HUES64 (cell line): ENCODE results near the gene FSTL4.

ENCODE experiments used
- H3K27ac ChIP-seq: 2 replicates; pipeline ENCODE4 v1.7.0; 2013; ENCODE audit warnings: low read depth, low read length, inconsistent platforms
- H3K27me3 ChIP-seq: 2 replicates; pipeline ENCODE4 v1.6.1; 2013; ENCODE audit warnings: mild to moderate bottlenecking, low read length; ENCODE audit not compliant: insufficient read depth
- H3K36me3 ChIP-seq: 2 replicates; pipeline ENCODE4 v1.6.1; 2013; ENCODE audit warnings: mild to moderate bottlenecking, low read length; ENCODE audit not compliant: insufficient read depth
- H3K4me1 ChIP-seq: 2 replicates; pipeline ENCODE4 v1.6.1; 2013; ENCODE audit warnings: mild to moderate bottlenecking, low read length, moderate library complexity; ENCODE audit not compliant: insufficient read depth
- H3K4me3 ChIP-seq: 2 replicates; pipeline ENCODE4 v1.5.1; 2013; ENCODE audit warnings: mild to moderate bottlenecking, low read length, moderate library complexity
- H3K9ac ChIP-seq: 2 replicates; pipeline ENCODE4 v1.6.1; 2013; ENCODE audit warnings: mild to moderate bottlenecking, low read depth, low read length
- H3K9me3 ChIP-seq: 2 replicates; pipeline ENCODE4 v1.6.1; 2013; ENCODE audit warnings: low read depth, low read length; ENCODE audit not compliant: insufficient read depth
- WGBS: fragments of 150-250, 120-280 bp; methylation state at CpG from one replicate; pipeline ENCODE4 v1.1.7; 2013; ENCODE audit warnings: missing lambda C conversion rate; 5-methylcytosine and 5-hydroxymethylcytosine counted together

FSTL4 gene

DNA sequence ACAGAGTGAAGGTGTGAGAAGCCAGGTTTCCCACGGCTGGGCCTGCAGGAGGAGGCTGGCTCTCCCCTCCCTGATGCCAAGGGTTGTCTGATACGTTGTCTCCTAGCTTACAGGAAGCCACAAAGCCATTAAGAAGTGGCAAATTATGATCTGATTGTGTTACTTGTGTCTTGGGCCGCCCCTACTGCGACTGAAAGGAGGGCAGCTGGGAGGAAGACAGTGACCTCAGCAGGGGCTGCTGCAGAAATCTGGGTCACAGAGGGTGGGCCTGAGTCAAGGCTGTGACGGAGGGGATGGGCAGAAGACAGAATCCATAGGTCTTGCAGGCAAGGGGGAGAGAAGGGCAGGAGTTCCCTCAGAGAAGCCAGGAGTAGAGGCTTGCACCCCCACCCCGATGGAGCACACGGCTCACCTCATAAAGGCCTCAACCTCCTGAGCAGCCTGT, 145.0 kb downstream of the FSTL4 start:
- WGBS, result 58% methylated on average over 7 of the region's 7 CpGs
- Histone ChIP-seq H3K27me3 (no peaks in the 10 kb centered on the region), H3K4me3 (no peak overlapping the region), H3K9me3 (no peaks in the 10 kb centered on the region), H3K27ac (no peak overlapping the region), H3K4me1 (0 out of 2 replicates have a peak, but pooled peaks cover 5% of the 10 kb centered on the region), H3K9ac (no peak overlapping the region), H3K36me3 (no peaks in the 10 kb centered on the region)

DNA sequence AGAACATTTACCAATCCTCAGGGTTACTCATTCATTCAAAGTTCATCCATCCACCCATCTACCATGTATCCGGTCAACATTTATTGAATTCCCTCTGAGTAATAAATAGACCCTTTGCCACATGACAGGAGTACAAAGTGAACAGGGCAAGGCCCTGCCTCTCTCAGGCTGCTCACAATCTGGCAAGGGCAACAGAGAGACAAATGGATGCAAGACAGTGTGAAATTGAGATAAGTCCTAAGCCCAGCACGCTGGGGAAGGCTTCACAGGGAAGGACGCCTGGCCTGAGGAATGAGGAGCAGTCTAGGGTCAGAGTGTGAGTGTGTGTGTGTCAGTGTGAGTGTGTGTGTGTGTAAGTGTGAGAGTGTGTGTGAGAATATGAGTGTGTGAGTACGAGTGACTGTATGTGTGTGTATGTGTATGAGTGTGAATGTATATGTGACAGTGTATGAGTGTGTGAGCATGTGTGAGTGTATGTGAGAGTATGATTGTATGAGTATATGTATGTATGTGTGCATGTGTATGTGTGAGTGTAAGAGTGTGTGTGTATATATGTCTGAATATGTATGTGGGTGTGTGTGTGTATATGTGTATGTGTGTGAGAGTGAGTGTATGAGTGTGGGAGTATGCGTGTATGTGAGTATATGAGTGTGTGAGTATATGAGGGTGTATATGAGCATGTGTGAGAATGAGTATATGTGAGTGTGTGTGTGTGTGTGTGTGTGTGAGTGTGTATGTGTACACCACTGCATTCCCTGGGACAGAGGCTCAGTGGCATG, 145.6 kb downstream of the FSTL4 start:
- Histone ChIP-seq H3K4me1 (0 out of 2 replicates have a peak, but pooled peaks cover 5% of the 10 kb centered on the region), H3K36me3 (no peaks in the 10 kb centered on the region), H3K27me3 (no peaks in the 10 kb centered on the region), H3K27ac (no peak overlapping the region), H3K4me3 (no peak overlapping the region), H3K9ac (no peak overlapping the region), H3K9me3 (no peaks in the 10 kb centered on the region)
- WGBS, result 91% methylated on average over 5 of the region's 5 CpGs

DNA sequence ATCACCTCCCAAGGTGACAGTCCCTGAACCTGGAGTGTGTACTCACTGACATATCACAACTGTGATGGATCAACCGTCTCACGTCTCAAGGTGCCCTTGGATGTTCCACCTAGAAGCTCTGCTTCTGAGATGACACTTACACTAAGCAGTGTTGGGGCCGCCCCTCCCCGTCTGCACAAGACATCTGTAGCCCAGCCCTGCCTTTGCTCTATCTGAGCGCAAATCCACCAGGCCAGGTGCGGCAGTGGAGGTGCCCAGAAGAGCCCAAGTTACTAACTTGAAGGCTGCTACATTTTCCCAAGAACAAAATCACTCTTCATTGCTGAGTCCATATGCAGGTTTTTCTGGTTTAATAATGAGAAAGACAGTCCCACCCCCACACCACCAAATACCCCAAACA, 148.3 kb downstream of the FSTL4 start:
- 0 out of 2 replicates have a peak, but pooled peaks cover 5% of the 10 kb centered on the region for H3K4me1 ChIP-seq
- H3K9ac ChIP-seq, result no peak overlapping the region
- H3K27ac ChIP-seq, result no peak overlapping the region
- H3K36me3 ChIP-seq, result no peaks in the 10 kb centered on the region
- H3K27me3 ChIP-seq, result no peaks in the 10 kb centered on the region
- no peak overlapping the region for H3K4me3 ChIP-seq
- no peaks in the 10 kb centered on the region for H3K9me3 ChIP-seq
- 96% methylated on average over 6 of the region's 6 CpGs for WGBS

DNA sequence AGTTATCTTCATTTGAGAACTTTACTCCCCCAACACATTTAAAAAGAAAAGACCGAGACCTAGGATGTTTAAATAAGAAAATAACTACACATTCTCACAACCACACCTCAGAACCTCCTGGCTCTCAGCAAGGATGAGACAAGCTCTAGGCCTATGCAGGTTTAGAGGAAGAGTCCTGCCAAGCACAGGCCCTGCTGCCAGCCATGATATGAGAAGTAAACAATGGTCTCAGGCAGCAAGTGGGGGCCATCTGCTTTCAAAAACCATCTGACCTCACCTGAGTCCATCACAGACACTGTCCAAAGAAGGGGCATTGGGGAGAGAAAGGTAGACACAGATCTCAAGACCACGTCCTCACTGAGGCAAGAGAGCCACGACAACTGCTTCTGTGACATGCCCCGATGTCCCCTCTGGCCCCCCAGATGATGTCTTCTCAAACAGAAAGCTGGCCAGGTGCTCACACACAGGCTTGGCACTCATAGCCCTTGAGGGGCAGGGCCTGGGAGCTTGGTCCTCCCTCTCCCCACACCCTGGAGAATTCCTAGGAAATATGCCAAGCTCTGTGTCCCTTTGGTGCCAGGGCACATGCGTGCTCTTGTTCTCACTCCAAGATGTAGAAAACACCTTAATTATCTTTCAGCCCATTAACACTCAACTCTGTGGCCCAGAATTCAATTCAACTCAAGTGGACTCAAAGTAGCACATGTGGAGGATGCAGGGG, 150.4 kb downstream of the FSTL4 start:
- H3K27ac ChIP-seq, result no peak overlapping the region
- no peaks in the 10 kb centered on the region for H3K36me3 ChIP-seq
- 97% methylated on average over 5 of the region's 5 CpGs for WGBS

DNA sequence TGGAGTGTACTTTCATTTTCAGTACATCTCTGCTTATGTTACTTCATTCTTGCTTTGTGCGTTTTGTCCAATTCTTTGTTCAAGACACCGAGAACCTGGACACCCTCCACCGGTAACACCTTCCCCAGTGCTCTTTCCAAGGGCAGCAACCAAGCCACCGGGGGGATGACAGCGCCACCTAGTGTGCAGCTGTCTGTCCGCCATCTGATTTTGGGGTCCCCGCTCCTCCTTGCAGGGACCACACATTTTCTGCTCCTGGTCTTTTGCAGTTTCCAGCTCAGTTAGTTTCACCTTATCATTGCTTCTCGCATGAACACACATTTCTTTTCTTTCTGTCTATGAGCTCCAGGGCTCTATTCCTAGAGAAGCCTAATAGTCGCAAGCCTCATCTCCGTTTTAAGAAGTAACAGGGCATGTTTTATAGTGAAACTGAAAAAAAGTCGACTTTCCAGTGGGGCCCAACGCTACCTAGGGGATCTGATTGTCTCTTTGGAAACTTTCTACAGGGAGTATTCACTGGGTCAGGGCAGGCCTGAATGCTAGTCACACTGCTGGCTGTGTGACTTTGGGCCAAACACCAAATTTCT, 152.1 kb downstream of the FSTL4 start:
- WGBS, result 55% methylated on average over 12 of the region's 12 CpGs
- Histone ChIP-seq H3K4me1 (no peaks in the 10 kb centered on the region), H3K27ac (no peak overlapping the region), H3K4me3 (no peak overlapping the region), H3K36me3 (no peaks in the 10 kb centered on the region), H3K9me3 (no peaks in the 10 kb centered on the region), H3K27me3 (no peaks in the 10 kb centered on the region), H3K9ac (no peak overlapping the region)

More for the DNA sequence above, 150.4 kb downstream of the FSTL4 start:
- Histone ChIP-seq H3K27me3 (no peaks in the 10 kb centered on the region), H3K4me3 (no peak overlapping the region), H3K9ac (no peak overlapping the region), H3K9me3 (no peaks in the 10 kb centered on the region), H3K4me1 (no peaks in the 10 kb centered on the region)

DNA sequence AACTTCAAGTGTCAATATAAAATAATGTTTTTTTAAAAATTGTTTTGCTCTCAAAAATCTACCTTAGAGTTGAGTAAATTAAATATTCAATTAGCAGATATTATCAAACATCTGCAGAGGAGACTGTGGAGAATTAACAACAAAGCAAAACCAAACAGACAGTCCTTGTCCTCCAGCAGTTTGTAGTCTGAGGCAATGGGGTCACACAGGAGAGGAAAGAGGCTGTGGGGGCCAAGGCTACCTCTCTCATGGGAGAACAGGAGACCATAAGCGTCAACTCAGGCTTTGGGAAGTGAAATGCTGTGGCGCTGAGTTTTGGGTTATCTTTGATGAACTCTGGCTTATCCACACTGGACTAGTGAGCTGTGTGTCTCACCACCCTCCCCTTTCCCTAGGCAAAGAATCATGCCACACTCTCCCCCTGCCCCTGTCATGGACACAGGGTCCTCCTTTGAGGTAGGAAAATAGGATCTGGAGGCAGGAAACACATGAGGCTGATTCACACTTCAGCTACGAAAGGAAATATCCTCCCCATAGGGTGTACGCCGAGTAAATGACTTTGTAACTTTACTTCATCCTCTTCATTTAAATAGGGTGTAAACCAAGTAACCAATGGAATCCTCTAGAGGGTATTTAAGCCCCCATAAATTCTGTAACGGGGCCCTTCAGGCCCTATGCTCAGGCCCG, 152.7 kb downstream of the FSTL4 start:
- no peaks in the 10 kb centered on the region for H3K9me3 ChIP-seq
- WGBS, result 91% methylated on average over 7 of the region's 7 CpGs
- H3K4me1 ChIP-seq, result no peaks in the 10 kb centered on the region
- H3K9ac ChIP-seq, result no peak overlapping the region
- no peaks in the 10 kb centered on the region for H3K36me3 ChIP-seq
- H3K27ac ChIP-seq, result no peak overlapping the region
- H3K27me3 ChIP-seq, result no peaks in the 10 kb centered on the region
- no peak overlapping the region for H3K4me3 ChIP-seq

DNA sequence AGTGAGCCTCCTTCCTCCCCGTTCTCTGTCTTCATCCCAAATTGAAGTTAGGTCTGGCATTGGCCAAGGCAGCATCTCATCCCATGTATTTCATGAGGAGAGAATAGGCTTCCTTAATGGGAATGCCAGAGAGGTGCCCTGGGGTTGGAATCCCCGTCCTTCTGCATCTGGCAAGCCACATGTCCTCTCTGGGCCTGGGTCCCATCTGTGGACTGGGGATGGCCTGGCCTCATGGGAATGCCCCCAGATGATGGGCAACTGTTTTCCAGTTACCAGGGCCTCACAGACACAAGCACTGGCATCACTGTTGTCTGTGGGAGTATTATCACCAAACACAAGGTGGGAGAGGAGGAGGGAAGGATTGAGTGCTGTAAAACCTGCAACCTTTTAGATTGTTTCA, 153.9 kb downstream of the FSTL4 start:
- Histone ChIP-seq H3K36me3 (no peaks in the 10 kb centered on the region), H3K4me1 (no peaks in the 10 kb centered on the region), H3K27ac (no peak overlapping the region), H3K4me3 (no peak overlapping the region), H3K9ac (no peak overlapping the region), H3K27me3 (peaks cover 2% of the 10 kb centered on the region; the same call in 1 of the 2 replicates), H3K9me3 (no peaks in the 10 kb centered on the region)
- WGBS, result 92% methylated on average over 2 of the region's 2 CpGs

DNA sequence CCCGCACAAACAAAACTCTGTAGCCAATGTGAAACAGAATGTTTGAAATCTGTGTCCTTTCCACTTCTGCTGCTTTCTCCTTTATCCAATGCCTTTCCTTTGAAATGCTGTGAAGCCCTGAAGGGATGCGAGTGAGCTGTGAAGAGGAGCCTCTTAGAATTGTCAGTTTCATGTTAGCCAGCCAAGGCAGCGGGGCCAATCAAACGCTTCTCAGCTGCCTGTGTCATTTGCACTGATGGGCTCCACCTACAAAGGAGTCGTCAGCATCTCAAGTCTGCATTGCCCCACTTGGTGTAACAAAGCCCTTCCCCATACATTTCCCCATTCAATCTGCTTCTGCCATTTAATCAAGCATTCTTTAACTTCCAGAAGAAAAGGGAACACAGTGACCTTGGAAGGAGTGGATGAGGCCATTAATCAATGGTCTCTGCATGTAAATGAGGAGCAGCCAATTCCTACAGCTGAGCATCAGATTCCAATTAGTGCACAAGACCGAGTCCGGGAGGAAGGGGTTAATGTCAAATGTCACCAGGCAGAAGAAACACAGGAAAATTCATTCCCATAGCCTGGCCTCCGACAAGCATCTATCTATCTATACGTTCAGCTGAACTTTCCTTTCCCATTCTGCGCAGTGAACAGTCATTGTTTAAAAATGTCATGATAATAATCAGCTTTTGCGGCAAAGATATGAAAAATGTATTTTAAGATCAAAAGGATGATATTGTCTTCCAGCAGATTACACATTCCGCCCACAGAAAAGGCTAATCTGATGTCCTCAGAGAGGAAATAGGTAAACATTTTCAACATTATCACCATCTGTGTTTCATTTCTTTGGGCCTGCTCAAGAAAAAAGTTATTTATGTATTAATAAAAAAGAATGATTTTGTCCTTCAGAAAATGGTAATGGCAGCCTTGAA, 154.6 kb downstream of the FSTL4 start:
- no peak overlapping the region for H3K27ac ChIP-seq
- H3K4me1 ChIP-seq, result no peaks in the 10 kb centered on the region
- H3K27me3 ChIP-seq, result peaks cover 2% of the 10 kb centered on the region; the same call in 1 of the 2 replicates
- no peaks in the 10 kb centered on the region for H3K9me3 ChIP-seq
- WGBS, result 83% methylated on average over 10 of the region's 12 CpGs
- H3K9ac ChIP-seq, result no peak overlapping the region
- no peak overlapping the region for H3K4me3 ChIP-seq
- no peaks in the 10 kb centered on the region for H3K36me3 ChIP-seq

DNA sequence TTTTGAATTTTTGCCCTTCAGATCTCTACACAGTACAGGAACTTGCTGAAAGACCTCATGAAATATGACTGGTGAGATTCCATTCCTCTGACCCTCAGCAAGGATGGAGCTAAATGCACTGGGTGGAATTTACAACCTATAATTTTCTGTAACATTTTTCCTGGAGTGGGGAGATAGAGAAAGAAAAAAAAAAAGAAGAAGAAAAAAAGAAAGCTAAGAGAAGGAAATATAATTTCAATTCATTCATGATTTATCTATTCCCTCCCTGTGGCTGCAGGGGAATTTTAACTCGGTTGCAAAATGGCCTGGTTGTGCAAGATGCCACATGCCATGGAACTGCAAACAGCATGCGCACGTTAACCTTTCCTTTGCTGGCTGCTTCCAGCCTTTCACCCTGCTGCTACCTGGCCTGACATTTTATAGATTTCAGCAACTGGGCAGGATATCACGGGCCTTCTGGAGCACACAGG, 155.4 kb downstream of the FSTL4 start:
- Histone ChIP-seq H3K27ac (no peak overlapping the region), H3K36me3 (no peaks in the 10 kb centered on the region), H3K9ac (no peak overlapping the region), H3K27me3 (peaks cover 2% of the 10 kb centered on the region; the same call in 1 of the 2 replicates), H3K4me1 (no peaks in the 10 kb centered on the region), H3K9me3 (no peaks in the 10 kb centered on the region), H3K4me3 (no peak overlapping the region)
- WGBS, result 90% methylated on average over 4 of the region's 4 CpGs

DNA sequence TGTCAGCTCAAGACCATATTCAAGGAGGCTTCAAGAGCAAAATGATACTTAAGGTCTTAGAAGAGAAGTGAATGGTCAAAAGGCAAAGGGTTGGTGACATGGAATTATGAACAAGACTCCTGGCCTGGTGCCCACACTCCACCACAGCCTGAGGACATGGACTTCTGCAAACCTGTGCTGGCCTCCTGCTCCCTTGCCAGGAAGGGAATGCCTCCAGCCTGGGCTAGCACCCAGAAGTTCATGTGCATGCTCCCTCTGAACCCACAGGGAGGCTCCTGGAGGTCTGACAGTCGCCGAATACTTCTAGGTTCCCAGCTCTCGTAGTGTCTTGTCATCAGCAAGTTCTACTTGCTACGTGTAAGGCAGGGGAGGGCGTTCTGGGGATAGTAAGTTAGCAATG, 156.7 kb downstream of the FSTL4 start:
- H3K9ac ChIP-seq, result no peak overlapping the region
- H3K9me3 ChIP-seq, result no peaks in the 10 kb centered on the region
- no peak overlapping the region for H3K4me3 ChIP-seq
- H3K27ac ChIP-seq, result no peak overlapping the region
- H3K36me3 ChIP-seq, result no peaks in the 10 kb centered on the region
- H3K27me3 ChIP-seq, result peaks cover 2% of the 10 kb centered on the region; the same call in 1 of the 2 replicates
- WGBS, result 91% methylated on average over 5 of the region's 5 CpGs
- no peaks in the 10 kb centered on the region for H3K4me1 ChIP-seq
